HEK293 (cell line): ENCODE results near the gene TMEM61.

Experiments used
- ZBTB21 ChIP-seq: fragments of 450-650 bp; formaldehyde crosslinking; IDR thresholded peaks from 2 replicates; pipeline ENCODE4 v1.5.1; 2017; ENCODE audit warnings: missing biosample characterization, missing genetic modification characterization
- ZNF211 ChIP-seq: fragments of 450-650 bp; formaldehyde crosslinking; IDR thresholded peaks from 2 replicates; pipeline ENCODE4 v1.5.1; 2016; ENCODE audit warnings: low read depth, missing biosample characterization, missing genetic modification characterization

- TF ChIP-seq ZBTB21 (no peak), ZNF211 (no peak)
These were observed 32.2 kb downstream of the TMEM61 start for GRCh38 chr1:55012661-55013060.
